ENCODE measurements around the gene STMND1.
A peak's percentile ranks its signal among the peaks of the same experiment; 100 is the strongest.
"Not testable (repeated sequence)": the region's sequence is repeated elsewhere in the genome, so short reads cannot be mapped to it uniquely, and the experiment has no call there.

Gene STMND1

DNA sequence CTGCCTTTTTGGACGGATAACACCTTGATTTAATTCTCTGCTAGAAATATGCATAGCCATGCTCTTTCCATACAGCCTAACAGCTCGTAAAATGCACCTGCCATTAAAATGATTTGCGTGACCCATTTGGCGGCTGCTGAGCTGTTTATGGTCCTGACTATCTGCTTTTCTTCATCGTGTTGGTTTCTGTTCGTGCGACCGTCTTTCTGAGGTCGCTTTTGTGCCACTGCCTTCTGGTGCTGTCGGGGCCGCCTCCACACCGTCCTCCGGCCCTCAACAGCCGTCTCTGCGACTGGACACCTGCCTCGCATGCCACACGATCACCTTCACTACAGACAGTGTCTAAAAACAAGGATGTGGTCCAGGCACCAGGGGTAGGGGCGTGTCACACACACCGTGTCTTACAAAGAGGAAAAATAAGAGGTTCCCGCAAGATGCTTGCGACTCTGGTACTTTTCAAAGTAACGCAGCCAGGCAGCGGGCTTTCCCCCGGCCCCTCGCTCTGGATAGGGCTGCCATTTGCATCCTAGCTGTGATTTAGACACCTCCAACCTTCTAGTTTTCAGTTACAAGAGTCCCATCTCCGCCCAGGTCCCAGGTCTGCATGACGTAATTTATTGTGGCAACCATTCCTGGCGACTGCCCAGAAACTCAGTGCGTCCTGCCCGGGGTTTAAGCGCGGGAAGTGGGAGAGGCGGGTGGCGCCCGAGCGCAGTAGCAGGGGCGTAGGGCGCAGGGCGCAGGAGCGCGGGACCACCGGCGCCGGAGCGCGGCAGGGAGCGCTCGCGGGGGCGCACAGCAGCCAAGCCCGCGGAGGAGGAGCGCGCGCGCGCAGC is at the start of gene STMND1:
STMND1 (plus strand) TSS at position 629 of the 836 bp plus-strand sequence. CDS start 208 bp downstream, outside the sequence.
- DNase-seq (ENCODE audit: low read depth), result no peak

GRCh38 chr6:17054647-17055046 is 47.2 kb upstream of the STMND1 start:
- no peak for DNase-seq (ENCODE audit: low read depth)

GRCh38 chr6:17057322-17057721 is 44.5 kb upstream of the STMND1 start:
- no peak for DNase-seq (ENCODE audit: low read depth)

- DNase-seq (ENCODE audit: low read depth), result no peak
Observed at GRCh38 chr6:17058550-17058949, 43.3 kb upstream of the STMND1 start.

DNA sequence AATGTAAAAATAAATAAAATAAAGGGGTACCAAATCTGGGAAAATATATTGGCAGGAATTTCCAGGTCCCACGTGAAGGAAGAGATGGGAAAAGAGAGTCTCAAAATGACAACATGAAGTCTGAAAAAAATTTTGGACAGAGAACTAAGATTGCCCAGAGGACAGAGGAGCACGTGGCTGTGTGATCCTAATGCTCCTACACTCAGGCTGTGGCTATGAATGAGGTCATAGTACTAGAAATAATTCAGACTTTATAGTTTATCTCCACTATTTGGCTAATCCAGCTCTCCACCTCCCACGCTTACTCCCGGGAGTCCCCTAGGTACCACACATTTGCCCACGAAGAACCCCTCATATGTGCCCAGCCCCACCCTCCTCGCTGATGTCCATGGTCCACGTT is 42.8 kb upstream of the STMND1 start:
- DNase-seq (ENCODE audit: low read depth), result no peak

DNA sequence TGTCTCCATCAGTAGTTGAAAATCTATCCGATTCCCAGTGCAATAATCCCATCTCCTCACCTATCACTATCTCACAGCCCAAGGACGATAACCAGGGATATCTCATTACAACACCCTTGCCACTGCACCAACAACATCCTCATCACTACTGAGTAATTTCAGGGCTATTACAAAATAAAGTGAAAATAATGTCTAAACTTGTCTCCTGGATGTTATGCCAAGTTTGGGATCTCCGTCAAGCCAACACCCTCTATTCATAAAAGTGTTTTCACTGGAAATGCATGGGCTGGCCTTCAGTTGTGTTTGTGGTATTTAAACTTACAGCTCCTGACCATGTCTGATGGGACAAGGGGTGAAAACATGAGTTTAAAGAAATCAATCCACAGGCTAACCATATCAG is 42.0 kb upstream of the STMND1 start:
- no peak for DNase-seq (ENCODE audit: low read depth)

- no peak for DNase-seq (ENCODE audit: low read depth)
Observed at GRCh38 chr6:17061097-17061496, 40.8 kb upstream of the STMND1 start.

DNA sequence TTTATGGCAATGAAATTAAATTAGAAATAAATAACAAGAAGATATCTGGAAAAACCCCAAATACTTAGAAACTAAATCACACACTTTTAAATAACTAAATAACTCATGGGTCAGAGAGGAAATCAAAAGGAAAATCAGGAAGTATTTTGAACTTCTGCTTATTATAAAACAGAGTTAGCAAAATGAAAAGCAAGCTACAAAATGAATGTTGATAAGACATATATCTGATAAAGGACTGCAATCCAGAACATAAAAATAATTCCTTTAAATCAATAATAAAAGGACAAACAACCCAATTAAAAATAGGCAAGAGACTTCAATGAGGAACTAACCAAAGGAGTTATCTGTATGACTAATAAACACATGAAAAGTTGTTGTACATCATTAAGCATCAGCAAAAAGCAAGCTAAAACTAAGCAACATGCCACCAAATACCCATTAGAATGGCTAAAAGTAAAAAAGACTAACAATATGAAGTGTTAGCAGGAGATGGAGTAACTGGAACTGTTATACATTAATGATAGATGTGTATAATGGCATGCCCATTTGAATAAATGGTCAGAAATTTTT is 38.9 kb upstream of the STMND1 start:
- DNase-seq (ENCODE audit: low read depth), result no peak

DNA sequence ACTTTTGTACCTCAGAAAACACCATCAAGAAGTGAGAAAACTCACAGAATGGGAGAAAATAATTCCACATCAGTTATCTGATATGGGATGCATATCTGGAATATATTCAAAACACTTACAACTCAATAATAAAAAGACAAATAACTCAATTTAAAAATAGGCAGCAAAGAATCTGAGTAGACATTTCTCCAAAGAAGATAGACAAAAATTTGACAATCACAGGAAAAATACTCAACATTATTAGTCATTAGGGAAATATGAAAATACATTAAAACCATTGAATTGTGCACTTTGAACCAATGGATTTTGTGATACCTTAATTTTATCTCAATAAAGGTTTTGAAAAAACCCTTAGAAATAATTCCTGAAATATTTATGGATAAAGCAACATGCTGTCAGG is 36.9 kb upstream of the STMND1 start:
- no peak for DNase-seq (ENCODE audit: low read depth)

GRCh38 chr6:17066610-17067009 is 35.2 kb upstream of the STMND1 start:
- no peak for DNase-seq (ENCODE audit: low read depth)

- not testable (repeated sequence) for DNase-seq (ENCODE audit: low read depth)
Observed at GRCh38 chr6:17068972-17069371, 32.9 kb upstream of the STMND1 start.

DNA sequence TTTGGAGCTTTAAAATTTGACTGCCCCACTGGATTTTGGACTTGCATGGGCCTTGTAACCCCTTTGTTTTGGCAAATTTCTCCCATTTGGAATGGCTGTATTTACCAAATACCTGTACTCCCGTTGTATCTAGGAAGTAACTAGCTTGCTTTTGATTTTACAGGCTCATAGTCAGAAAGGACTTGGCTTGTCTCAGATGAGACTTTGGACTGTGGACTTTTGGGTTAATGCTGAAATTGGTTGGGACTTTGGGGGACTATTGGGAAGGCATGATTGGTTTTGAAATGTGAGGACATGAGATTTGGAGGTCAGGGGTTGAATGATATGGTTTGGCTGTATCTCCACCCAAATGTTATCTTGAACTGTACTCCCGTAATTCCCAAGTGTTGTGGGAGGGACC is 31.4 kb upstream of the STMND1 start:
- DNase-seq (ENCODE audit: low read depth), result not testable (repeated sequence)

DNA sequence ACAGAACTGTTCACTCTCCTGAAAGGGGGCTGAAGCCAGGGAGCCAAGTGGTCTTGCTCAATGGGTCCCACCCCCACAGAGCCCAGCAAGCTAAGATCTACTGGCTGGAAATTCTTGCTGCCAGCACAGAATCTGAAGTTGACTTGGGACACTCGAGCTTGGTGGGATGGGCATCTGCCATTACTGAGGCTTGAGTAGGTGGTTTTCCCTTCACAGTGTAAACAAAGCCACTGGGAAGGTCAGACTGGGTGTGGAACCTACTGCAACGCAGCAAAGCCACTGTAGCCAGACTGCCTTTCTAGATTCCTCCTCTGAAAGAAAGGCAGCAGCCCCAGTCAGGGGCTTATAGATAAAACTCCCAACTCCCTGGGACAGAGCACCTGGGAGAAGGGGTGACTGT is 28.3 kb upstream of the STMND1 start:
- DNase-seq (ENCODE audit: low read depth), result not testable (repeated sequence)

GRCh38 chr6:17081273-17081672 is 20.6 kb upstream of the STMND1 start:
- no peak for DNase-seq (ENCODE audit: low read depth)

GRCh38 chr6:17081860-17082508 is 19.9 kb upstream of the STMND1 start:
- no peak for DNase-seq (ENCODE audit: low read depth)

DNA sequence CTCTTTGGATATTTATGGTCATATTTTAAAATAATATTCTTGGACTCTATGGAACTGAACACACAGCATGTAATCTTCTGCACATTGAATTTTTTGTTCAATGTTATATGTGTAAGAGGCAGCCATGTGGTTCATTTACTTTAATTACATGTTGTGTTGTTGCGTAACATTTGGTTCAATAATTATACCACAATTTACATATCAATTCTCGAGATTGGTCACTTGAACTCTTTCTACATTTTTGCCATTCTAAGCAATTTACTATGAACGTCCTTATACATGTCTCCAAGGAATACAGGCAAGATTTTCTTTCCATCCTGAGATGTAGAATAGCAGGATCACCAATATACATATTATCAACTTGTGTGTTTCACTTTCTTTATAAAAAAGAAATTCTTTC is 18.5 kb upstream of the STMND1 start:
- no peak for DNase-seq (ENCODE audit: low read depth)

GRCh38 chr6:17086469-17086868 is 15.4 kb upstream of the STMND1 start:
- peak; percentile 65 for DNase-seq (ENCODE audit: low read depth)

DNA sequence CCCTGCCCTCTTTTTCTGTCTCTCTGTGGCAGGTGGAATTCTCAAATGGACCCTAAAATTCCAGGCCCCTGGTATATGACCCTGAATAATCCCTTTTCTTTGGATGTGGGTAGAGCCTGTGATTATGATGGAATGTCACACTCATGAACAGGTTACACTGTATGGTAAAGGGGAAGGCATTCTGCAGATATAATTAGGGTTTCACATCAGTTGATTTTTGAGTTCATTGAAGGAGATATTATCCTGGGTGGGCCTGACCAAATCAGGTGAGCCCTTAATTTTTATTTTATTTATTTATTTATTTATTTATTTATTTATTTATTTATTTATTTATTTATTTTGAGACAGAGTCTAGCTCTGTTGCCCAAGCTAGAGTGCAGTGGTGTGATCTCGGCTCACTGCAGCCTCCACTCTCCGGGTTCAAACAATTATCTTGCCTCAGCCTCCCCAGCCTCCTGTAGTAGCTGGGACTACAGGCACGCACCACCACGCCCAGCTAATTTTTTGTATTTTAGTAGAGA is 13.7 kb upstream of the STMND1 start:
- no peak for DNase-seq (ENCODE audit: low read depth)

DNA sequence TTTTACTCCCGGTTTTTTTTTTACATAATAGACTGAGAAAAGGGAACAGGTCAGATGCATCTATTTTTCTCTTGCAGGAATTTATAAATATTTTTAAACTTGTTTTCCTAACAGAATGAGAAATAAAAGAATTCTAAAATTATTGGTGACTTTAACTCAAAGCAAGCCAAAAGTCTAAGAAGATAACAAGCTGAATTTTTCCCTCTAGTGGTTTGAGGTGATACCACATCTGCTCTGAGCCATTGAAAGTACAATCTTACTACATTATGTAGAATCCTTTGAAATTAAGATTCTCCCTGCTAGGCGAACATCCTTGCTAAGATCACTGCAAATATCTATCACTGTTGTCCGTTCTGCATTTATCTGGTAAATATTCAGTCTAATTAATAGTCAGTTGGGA is 10.7 kb upstream of the STMND1 start:
- DNase-seq (ENCODE audit: low read depth), result no peak

DNA sequence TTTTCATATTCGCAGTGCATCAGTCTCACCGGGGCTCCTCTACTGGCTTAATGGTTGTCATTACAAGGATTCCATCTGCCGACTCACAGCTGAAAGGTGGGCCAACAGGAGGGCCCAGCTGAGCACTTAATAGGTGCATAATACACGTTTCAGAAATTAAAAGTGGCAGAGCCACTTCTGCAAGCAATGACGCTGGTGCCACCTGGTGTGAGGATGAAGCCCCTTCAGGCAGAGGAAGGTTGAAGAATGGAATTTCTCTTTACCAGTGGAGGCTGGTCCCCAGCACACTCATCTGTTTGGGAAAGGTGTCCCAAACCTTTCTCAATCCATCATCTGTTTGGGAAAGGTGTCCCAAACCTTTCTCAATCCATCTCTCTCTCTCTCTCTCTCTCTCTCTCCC is 8.2 kb upstream of the STMND1 start:
- no peak for DNase-seq (ENCODE audit: low read depth)

DNA sequence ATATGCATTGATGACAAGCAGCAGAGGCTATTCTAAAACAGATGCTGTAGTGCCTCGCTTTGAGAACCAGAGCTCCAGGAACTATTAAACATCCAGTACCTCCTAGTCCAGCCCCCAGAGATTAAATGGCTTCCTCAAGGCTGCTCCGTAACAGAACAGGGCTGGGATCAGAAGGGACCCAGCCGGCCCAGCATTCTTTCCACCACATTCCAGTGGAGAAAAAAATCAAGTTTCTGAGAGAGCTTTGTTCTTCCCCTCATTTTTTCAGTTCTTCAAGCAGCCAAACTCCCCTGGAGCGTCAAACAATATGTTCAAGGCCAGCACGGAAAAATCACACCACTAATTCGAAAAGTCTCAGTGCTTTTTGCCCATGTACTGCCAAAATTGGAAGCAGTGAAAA is 5.8 kb upstream of the STMND1 start:
- DNase-seq (ENCODE audit: low read depth), result no peak

DNA sequence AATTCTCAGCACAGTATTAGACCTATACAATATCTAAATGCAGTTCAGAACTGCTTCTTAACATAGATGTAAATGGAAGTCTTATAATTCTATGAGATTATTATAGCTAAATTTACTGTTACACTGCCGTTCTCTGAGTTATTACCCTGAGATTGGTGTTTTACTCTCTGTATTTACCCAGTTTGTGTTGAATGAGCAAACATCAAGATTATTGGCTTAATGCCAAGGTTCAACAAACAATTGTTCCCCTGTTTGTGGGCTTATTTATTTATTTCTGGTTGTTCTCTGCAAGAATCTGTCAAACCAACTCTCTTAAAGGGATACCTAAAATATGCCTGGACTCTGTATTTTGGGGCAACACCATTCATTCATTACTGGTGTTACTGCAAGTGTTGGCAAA is 5.2 kb upstream of the STMND1 start:
- DNase-seq (ENCODE audit: low read depth), result no peak

GRCh38 chr6:17097982-17098381 is 3.9 kb upstream of the STMND1 start:
- no peak for DNase-seq (ENCODE audit: low read depth)

Measured in GM04504 (cell line).